Measurements from ENCODE around the gene TM4SF4.

DNA sequence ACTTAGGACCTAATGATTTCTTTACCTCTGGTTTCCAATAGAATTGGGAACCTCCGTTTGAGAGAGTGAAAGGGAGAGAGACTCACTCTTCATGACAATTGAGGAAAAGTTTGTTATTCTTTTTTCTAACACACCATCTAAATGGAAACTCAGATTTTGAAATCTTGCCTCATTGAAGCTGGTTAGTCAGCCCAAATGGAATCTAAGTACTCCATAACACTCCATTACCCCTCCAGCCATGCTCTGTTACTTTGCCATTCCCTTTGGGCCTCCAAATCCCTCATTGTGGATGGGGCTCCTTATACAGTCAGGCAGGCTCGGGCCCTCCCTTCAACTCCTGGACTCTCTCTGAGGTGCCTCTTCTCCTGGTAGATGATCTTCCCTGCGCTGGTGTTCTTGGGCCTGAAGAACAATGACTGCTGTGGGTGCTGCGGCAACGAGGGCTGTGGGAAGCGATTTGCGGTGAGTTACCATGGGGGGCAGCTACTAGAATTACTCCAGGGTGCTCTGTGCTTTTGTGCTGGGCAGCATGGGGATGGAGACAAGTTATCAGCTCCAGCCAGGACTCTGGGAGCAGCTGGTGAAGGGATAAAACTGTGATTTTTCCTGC is 1.1 kb downstream of the TM4SF4 start:
- TF ChIP-seq, protein P1, sequence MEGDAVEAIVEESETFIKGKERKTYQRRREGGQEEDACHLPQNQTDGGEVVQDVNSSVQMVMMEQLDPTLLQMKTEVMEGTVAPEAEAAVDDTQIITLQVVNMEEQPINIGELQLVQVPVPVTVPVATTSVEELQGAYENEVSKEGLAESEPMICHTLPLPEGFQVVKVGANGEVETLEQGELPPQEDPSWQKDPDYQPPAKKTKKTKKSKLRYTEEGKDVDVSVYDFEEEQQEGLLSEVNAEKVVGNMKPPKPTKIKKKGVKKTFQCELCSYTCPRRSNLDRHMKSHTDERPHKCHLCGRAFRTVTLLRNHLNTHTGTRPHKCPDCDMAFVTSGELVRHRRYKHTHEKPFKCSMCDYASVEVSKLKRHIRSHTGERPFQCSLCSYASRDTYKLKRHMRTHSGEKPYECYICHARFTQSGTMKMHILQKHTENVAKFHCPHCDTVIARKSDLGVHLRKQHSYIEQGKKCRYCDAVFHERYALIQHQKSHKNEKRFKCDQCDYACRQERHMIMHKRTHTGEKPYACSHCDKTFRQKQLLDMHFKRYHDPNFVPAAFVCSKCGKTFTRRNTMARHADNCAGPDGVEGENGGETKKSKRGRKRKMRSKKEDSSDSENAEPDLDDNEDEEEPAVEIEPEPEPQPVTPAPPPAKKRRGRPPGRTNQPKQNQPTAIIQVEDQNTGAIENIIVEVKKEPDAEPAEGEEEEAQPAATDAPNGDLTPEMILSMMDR (IDR thresholded peaks at IDR 0.05; ENCODE audit: insufficient read depth, low read length, poor library complexity, severe bottlenecking) = no peak
- TF ChIP-seq EZH2phosphoT487 (conservative IDR thresholded peaks at IDR 0.05; ENCODE audit: low read length) = no peak

All from SU-DHL-6 (cell line).